ENCODE results near the gene MAP1A. TPM values are rescaled to one million over a fixed set of nuclear protein-coding genes. Genes with fewer than 3 reads are reported as not detected.

MAP1A gene
- 0.52 and 6.1 TPM in 2 replicates for total RNA-seq

GRCh38 chr15:43517354-43518196 lies at the start of gene MAP1A:
TSS of gene MAP1A (plus strand) at chr15:43517608. CDS start at chr15:43521474, 3,866 bp downstream.
- no peak for DNase-seq (ENCODE audit: low read depth)

- no peak for DNase-seq (ENCODE audit: low read depth)
These were observed 47.5 kb upstream of the MAP1A start for GRCh38 chr15:43469867-43470266.

- no peak for DNase-seq (ENCODE audit: low read depth)
These were observed 45.4 kb upstream of the MAP1A start for GRCh38 chr15:43471975-43472374.

GRCh38 chr15:43473885-43474284 lies 43.5 kb upstream of the MAP1A start:
- no peak for DNase-seq (ENCODE audit: low read depth)

GRCh38 chr15:43483297-43484128 lies 33.9 kb upstream of the MAP1A start:
- no peak for DNase-seq (ENCODE audit: low read depth)

GRCh38 chr15:43484455-43484854 lies 33.0 kb upstream of the MAP1A start:
- peak; percentile 19 for DNase-seq (ENCODE audit: low read depth)

- DNase-seq (ENCODE audit: low read depth): no peak
These were observed 30.0 kb upstream of the MAP1A start for GRCh38 chr15:43487271-43487895.

GRCh38 chr15:43488790-43489189 lies 28.6 kb upstream of the MAP1A start:
- DNase-seq (ENCODE audit: low read depth): no peak

GRCh38 chr15:43489191-43489590 lies 28.2 kb upstream of the MAP1A start:
- DNase-seq (ENCODE audit: low read depth): no peak

- no peak for DNase-seq (ENCODE audit: low read depth)
These were observed 25.1 kb upstream of the MAP1A start for GRCh38 chr15:43492266-43492665.

GRCh38 chr15:43492673-43493601 lies 24.5 kb upstream of the MAP1A start, which contains the start of gene TP53BP1:
TSS of gene TP53BP1 (minus strand) at chr15:43493156. CDS start at chr15:43493043, 113 bp downstream.
- DNase-seq (ENCODE audit: low read depth): peak; percentile 89

GRCh38 chr15:43493703-43494472 lies 23.5 kb upstream of the MAP1A start:
- no peak for DNase-seq (ENCODE audit: low read depth)

- no peak for DNase-seq (ENCODE audit: low read depth)
These were observed 18.4 kb upstream of the MAP1A start for GRCh38 chr15:43498990-43499389.

- no peak for DNase-seq (ENCODE audit: low read depth)
These were observed 17.8 kb upstream of the MAP1A start for GRCh38 chr15:43499635-43500034.

- no peak for DNase-seq (ENCODE audit: low read depth)
These were observed 11.7 kb upstream of the MAP1A start for GRCh38 chr15:43505738-43506137.

- no peak for DNase-seq (ENCODE audit: low read depth)
These were observed 9.0 kb upstream of the MAP1A start for GRCh38 chr15:43508421-43508820.

GRCh38 chr15:43508991-43509659 lies 8.3 kb upstream of the MAP1A start:
- DNase-seq (ENCODE audit: low read depth): no peak

- no peak for DNase-seq (ENCODE audit: low read depth)
These were observed 7.7 kb upstream of the MAP1A start for GRCh38 chr15:43509660-43510199.

GRCh38 chr15:43510200-43511011 lies 7.0 kb upstream of the MAP1A start:
- DNase-seq (ENCODE audit: low read depth): peak; percentile 93

Measured in renal cortical epithelial cell (primary cell).